WTC11 (cell line): ENCODE measurements around the gene VSX1. TPM values are rescaled to one million over a fixed set of nuclear protein-coding genes. Genes with fewer than 3 reads are reported as not detected.

Experiments used
- total RNA-seq: library from RNA; stranded (reverse); gene quantifications from 3 replicates; pipeline ENCODE4 v1.2.3, GENCODE V29; 2021
- TF ChIP-seq, protein P1 (sequence below): fragments of 250-450 bp; sonication (Bioruptor Pico); IDR thresholded peaks from 2 replicates; pipeline ENCODE4 v1.9.0; 2021; ENCODE audit warnings: mild to moderate bottlenecking

Gene VSX1
- total RNA-seq, 1 experiment from 2014 or later, result not detected

GRCh38 chr20:25025986-25026605 lies 55.8 kb downstream of the VSX1 start (continued):
- TF ChIP-seq, protein P1, sequence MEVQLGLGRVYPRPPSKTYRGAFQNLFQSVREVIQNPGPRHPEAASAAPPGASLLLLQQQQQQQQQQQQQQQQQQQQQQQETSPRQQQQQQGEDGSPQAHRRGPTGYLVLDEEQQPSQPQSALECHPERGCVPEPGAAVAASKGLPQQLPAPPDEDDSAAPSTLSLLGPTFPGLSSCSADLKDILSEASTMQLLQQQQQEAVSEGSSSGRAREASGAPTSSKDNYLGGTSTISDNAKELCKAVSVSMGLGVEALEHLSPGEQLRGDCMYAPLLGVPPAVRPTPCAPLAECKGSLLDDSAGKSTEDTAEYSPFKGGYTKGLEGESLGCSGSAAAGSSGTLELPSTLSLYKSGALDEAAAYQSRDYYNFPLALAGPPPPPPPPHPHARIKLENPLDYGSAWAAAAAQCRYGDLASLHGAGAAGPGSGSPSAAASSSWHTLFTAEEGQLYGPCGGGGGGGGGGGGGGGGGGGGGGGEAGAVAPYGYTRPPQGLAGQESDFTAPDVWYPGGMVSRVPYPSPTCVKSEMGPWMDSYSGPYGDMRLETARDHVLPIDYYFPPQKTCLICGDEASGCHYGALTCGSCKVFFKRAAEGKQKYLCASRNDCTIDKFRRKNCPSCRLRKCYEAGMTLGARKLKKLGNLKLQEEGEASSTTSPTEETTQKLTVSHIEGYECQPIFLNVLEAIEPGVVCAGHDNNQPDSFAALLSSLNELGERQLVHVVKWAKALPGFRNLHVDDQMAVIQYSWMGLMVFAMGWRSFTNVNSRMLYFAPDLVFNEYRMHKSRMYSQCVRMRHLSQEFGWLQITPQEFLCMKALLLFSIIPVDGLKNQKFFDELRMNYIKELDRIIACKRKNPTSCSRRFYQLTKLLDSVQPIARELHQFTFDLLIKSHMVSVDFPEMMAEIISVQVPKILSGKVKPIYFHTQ (CRISPR knock-in tag), result no peak

Other genes with a start within 250 kb of the VSX1 start
- gene CST7, start 132.9 kb downstream of the VSX1 start, total RNA-seq, result not detected in 3 replicates
- 55.3 to 64.4 TPM (median 62.1 TPM) in 3 replicates for gene APMAP, start 89.4 kb downstream of the VSX1 start, total RNA-seq
- 1.5 to 2.7 TPM (median 2.4 TPM) in 3 replicates for gene ACSS1, start 24.0 kb downstream of the VSX1 start, total RNA-seq
- 41.1 to 56.9 TPM (median 47.4 TPM) in 3 replicates for gene ENTPD6, start 113.6 kb upstream of the VSX1 start, total RNA-seq
- gene PYGB, start 165.9 kb upstream of the VSX1 start, total RNA-seq, result 44.5 to 48.5 TPM (median 46.3 TPM) in 3 replicates